Measurements from ENCODE around the gene MYO1C.

DNA sequence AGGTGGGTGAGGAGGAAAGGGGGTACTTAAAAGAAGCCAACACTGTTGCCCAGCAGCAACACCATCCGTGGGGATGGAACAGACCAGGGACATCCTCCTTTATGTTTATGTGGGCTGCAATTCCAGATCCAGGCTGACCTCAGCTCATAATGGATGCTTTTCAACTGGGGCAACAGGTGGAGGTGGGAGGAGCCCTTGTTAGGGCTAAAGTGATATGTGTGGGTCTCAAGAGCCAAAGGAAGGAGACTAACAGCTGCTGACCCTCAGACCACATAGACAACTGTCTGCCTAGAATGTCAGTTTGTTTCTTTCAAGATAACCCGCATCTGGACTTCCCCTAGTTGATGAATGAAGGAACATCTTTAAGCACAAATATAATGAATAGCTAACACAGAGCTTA is 25.9 kb upstream of the MYO1C start:
- TF ChIP-seq, protein P1, sequence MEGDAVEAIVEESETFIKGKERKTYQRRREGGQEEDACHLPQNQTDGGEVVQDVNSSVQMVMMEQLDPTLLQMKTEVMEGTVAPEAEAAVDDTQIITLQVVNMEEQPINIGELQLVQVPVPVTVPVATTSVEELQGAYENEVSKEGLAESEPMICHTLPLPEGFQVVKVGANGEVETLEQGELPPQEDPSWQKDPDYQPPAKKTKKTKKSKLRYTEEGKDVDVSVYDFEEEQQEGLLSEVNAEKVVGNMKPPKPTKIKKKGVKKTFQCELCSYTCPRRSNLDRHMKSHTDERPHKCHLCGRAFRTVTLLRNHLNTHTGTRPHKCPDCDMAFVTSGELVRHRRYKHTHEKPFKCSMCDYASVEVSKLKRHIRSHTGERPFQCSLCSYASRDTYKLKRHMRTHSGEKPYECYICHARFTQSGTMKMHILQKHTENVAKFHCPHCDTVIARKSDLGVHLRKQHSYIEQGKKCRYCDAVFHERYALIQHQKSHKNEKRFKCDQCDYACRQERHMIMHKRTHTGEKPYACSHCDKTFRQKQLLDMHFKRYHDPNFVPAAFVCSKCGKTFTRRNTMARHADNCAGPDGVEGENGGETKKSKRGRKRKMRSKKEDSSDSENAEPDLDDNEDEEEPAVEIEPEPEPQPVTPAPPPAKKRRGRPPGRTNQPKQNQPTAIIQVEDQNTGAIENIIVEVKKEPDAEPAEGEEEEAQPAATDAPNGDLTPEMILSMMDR (IDR thresholded peaks at IDR 0.05; ENCODE audit: insufficient read depth, low read length, poor library complexity, severe bottlenecking): no peak
- TF ChIP-seq EZH2phosphoT487 (conservative IDR thresholded peaks at IDR 0.05; ENCODE audit: low read length): no peak
